GM23338 (cell line): Measurements from ENCODE around the gene TRMT10B.

ENCODE experiments used
- CREB1 ChIP-seq: fragments of 250-450 bp; sonication (Bioruptor Pico); IDR thresholded peaks from 2 replicates; pipeline ENCODE4 v1.5.0; 2020; ENCODE audit warnings: low read depth, mild to moderate bottlenecking, moderate library complexity
- EZH2 ChIP-seq: fragments of 200-600 bp; sonication (generic); IDR thresholded peaks from one replicate; pipeline ENCODE4 v1.8.0; 2017; ENCODE audit warnings: antibody characterized with exemption, mild to moderate bottlenecking, low read depth; ENCODE audit not compliant: unreplicated experiment
- EZH2phosphoT487 ChIP-seq: fragments of 200-600 bp; sonication (generic); IDR thresholded peaks from one replicate; pipeline ENCODE4 v1.8.1; 2018; ENCODE audit warnings: antibody characterized with exemption; ENCODE audit not compliant: unreplicated experiment
- JUNB ChIP-seq: IDR thresholded peaks from one replicate; pipeline ENCODE4 v1.6.1; 2016; ENCODE audit warnings: antibody characterized with exemption; ENCODE audit not compliant: unreplicated experiment
- POLR2AphosphoS5 ChIP-seq: IDR thresholded peaks from 2 replicates; pipeline ENCODE4 v1.6.1; 2016; ENCODE audit warnings: antibody characterized with exemption, low read depth
- STAT1 ChIP-seq: IDR thresholded peaks from one replicate; pipeline ENCODE4 v1.6.1; 2016; ENCODE audit warnings: antibody characterized with exemption; ENCODE audit not compliant: unreplicated experiment
- ZNF114 ChIP-seq: fragments of 250-450 bp; sonication (Bioruptor Pico); IDR thresholded peaks from 2 replicates; pipeline ENCODE4 v1.5.0; 2020; ENCODE audit warnings: mild to moderate bottlenecking, moderate library complexity
- TF ChIP-seq, protein P1 (sequence below), 2 experiments: fragments of 200-600 bp in 1 of 2; sonication (generic) in 1 of 2; conservative IDR thresholded peaks; 2 replicates each; pipeline versions ENCODE4 v1.5.1 to v1.6.1; 2016 to 2017; ENCODE audit warnings: antibody characterized with exemption in 2 of 2, low read depth in 2 of 2, mild to moderate bottlenecking in 2 of 2, moderate library complexity in 1 of 2
- TF ChIP-seq, protein P2 (sequence below): IDR thresholded peaks from one replicate; pipeline ENCODE4 v1.6.1; 2018; ENCODE audit warnings: antibody characterized with exemption; ENCODE audit not compliant: unreplicated experiment
- TF ChIP-seq, protein P3 (sequence below): IDR thresholded peaks from 2 replicates; pipeline ENCODE4 v1.6.1; 2016; ENCODE audit warnings: antibody characterized with exemption

DNA sequence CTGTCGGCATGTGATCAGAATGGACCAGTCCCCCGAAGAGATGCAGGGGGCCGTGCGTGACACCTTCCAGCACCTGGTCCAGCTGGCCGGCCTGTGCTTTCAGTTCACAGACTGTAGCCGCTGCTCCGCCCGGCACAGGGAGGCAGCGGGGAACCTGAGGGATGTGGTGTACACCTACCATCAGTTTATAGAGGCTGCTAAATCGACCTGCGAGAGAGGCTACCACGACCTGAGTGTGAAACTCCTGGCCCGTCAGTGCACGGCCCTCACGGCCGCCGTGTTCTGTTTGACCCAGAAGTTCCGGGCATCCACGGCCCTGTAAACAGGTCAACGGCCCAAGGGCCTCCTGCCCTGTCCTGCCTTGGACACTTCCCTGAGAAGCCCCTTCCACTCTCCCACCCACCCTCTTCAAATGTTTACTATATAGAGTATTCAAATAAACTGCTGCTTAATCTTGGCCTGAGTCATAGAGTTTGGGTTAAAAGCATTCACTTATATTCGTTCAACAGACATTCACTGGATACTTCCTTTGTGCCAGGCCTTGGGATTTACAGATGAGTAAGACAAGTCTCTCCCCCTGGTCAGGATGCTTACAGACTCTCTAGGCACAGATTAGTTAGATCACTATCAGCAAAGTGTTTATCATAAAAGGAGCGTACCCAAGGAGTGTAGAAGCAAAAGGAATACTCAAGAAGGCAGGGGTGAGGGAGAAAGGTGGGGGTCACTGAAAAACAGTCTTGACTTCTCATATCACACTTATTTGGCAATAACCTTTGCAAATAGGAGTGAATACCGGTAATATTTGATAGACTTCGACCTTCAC, 6.9 kb upstream of the TRMT10B start:
- TF ChIP-seq EZH2 (no peak), EZH2phosphoT487 (no peak), POLR2AphosphoS5 (no peak), JUNB (no peak), STAT1 (no peak), CREB1 (CRISPR knock-in tag) (no peak), ZNF114 (CRISPR knock-in tag) (no peak)
- TF ChIP-seq, protein P1, sequence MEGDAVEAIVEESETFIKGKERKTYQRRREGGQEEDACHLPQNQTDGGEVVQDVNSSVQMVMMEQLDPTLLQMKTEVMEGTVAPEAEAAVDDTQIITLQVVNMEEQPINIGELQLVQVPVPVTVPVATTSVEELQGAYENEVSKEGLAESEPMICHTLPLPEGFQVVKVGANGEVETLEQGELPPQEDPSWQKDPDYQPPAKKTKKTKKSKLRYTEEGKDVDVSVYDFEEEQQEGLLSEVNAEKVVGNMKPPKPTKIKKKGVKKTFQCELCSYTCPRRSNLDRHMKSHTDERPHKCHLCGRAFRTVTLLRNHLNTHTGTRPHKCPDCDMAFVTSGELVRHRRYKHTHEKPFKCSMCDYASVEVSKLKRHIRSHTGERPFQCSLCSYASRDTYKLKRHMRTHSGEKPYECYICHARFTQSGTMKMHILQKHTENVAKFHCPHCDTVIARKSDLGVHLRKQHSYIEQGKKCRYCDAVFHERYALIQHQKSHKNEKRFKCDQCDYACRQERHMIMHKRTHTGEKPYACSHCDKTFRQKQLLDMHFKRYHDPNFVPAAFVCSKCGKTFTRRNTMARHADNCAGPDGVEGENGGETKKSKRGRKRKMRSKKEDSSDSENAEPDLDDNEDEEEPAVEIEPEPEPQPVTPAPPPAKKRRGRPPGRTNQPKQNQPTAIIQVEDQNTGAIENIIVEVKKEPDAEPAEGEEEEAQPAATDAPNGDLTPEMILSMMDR (conservative IDR thresholded peaks at IDR 0.05; ENCODE audit: low read depth in 2 of 2) = no peak
- TF ChIP-seq, protein P2, sequence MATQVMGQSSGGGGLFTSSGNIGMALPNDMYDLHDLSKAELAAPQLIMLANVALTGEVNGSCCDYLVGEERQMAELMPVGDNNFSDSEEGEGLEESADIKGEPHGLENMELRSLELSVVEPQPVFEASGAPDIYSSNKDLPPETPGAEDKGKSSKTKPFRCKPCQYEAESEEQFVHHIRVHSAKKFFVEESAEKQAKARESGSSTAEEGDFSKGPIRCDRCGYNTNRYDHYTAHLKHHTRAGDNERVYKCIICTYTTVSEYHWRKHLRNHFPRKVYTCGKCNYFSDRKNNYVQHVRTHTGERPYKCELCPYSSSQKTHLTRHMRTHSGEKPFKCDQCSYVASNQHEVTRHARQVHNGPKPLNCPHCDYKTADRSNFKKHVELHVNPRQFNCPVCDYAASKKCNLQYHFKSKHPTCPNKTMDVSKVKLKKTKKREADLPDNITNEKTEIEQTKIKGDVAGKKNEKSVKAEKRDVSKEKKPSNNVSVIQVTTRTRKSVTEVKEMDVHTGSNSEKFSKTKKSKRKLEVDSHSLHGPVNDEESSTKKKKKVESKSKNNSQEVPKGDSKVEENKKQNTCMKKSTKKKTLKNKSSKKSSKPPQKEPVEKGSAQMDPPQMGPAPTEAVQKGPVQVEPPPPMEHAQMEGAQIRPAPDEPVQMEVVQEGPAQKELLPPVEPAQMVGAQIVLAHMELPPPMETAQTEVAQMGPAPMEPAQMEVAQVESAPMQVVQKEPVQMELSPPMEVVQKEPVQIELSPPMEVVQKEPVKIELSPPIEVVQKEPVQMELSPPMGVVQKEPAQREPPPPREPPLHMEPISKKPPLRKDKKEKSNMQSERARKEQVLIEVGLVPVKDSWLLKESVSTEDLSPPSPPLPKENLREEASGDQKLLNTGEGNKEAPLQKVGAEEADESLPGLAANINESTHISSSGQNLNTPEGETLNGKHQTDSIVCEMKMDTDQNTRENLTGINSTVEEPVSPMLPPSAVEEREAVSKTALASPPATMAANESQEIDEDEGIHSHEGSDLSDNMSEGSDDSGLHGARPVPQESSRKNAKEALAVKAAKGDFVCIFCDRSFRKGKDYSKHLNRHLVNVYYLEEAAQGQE = no peak
- TF ChIP-seq, protein P3, sequence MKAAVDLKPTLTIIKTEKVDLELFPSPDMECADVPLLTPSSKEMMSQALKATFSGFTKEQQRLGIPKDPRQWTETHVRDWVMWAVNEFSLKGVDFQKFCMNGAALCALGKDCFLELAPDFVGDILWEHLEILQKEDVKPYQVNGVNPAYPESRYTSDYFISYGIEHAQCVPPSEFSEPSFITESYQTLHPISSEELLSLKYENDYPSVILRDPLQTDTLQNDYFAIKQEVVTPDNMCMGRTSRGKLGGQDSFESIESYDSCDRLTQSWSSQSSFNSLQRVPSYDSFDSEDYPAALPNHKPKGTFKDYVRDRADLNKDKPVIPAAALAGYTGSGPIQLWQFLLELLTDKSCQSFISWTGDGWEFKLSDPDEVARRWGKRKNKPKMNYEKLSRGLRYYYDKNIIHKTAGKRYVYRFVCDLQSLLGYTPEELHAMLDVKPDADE = no peak
